ENCODE results near the gene LRP5. TPM values are rescaled to one million over a fixed set of nuclear protein-coding genes. Genes with fewer than 3 reads are reported as not detected.
"Not testable (repeated sequence)": the region's sequence is repeated elsewhere in the genome, so short reads cannot be mapped to it uniquely, and the experiment has no call there.

LRP5 gene
- polyA plus RNA-seq, 3 donors from 2014 or later, result 0.03 to 1.2 (median 0.66) TPM

- no peak for DNase-seq
- no peak overlapping the region for H3K4me3 Mint-ChIP-seq
- no peaks in the 10 kb centered on the region for H3K36me3 Mint-ChIP-seq
- no peaks in the 10 kb centered on the region for H3K9me3 Mint-ChIP-seq
- H3K4me1 Mint-ChIP-seq, result peaks cover 1 to 4% of the 10 kb centered on the region in 2 donors
- peaks cover 2 to 4% (median 2%) of the 10 kb centered on the region in 3 donors for H3K27me3 Mint-ChIP-seq (ENCODE audit: low read depth in 3 of 3)
- no peak overlapping the region for H3K27ac Mint-ChIP-seq
Measured at GRCh38 chr11:68454767-68455166, 142.4 kb downstream of the LRP5 start.

- Mint-ChIP-seq H3K4me1 (peaks cover 5 to 7% of the 10 kb centered on the region in 2 donors), H3K27me3 (ENCODE audit: low read depth in 3 of 3) (peaks cover 2 to 11% (median 9%) of the 10 kb centered on the region in 3 donors), H3K4me3 (no peak overlapping the region), H3K36me3 (no peaks in the 10 kb centered on the region), H3K9me3 (no peaks in the 10 kb centered on the region), H3K27ac (no peak overlapping the region)
- no peak for DNase-seq
Measured at GRCh38 chr11:68455485-68455884, 143.1 kb downstream of the LRP5 start.

DNA sequence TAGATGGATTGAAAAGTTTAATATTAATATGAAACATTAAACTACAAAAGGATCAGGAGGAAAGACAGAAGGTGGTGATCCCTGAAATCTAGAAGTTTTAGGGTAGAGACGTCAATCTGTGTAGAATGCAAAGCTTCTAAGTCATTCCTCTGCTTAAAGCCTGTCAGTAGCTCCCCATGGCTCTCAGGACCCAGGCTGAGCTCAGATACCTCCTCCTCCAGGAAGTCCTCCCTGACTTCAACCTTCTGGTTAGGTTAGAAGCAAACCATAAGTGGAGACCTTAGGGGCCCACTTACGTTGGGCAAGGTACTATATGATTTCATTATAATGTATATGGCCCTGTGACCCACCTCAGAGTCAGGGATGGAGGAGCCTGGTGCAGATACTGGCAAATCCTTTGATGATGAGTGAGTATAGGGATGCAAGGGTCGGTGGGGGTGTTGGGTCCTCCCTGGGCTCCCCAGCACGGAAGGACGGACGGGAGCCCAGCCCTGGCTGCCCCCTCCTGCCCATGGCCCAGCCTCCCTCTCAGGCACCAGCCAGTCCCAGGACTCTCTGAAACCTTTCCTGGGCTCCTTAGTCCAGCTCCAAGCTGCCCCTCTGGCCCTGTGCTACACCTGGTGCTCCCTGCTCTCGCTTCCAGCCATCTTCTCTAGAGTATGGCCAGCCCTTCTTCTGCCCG is 145.0 kb downstream of the LRP5 start:
- peaks cover 16 to 17% of the 10 kb centered on the region in 2 donors for H3K4me1 Mint-ChIP-seq
- H3K27me3 Mint-ChIP-seq (ENCODE audit: low read depth in 3 of 3), result peaks cover 2 to 16% (median 11%) of the 10 kb centered on the region in 3 donors
- H3K4me3 Mint-ChIP-seq, result peak overlapping the region in 1 of 5 donors; percentile 46
- H3K36me3 Mint-ChIP-seq, result no peaks in the 10 kb centered on the region
- DNase-seq, result no peak
- no peak overlapping the region for H3K27ac Mint-ChIP-seq
- H3K9me3 Mint-ChIP-seq, result no peaks in the 10 kb centered on the region

DNA sequence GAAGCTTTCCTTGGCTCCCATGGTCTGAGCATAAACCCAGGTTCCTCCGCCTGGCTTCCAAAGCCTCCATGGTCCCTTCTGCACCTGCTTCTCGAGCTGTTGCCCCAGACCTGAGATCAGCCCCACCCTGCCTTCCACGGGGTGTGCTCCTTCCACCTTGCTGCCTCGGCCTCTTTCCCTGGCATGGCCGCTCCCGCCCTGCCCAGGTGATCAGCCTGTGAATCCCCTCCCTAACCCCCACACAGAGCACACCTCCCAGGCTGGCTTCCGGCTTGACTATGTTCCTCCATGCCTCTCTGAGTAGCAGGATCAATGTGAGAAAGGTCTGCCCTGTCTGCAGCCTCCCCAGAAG is 145.5 kb downstream of the LRP5 start:
- Mint-ChIP-seq H3K4me3 (peak overlapping the region in 3 of 5 donors; percentile 45 to 47 (median 46)), H3K36me3 (no peaks in the 10 kb centered on the region), H3K9me3 (no peaks in the 10 kb centered on the region), H3K27ac (peak overlapping the region in 2 of 6 donors; percentile 27 to 28), H3K27me3 (ENCODE audit: low read depth in 3 of 3) (peaks cover 2 to 16% (median 11%) of the 10 kb centered on the region in 3 donors), H3K4me1 (peaks cover 21 to 22% of the 10 kb centered on the region in 2 donors)
- no peak for DNase-seq

- not testable (repeated sequence) for H3K36me3 Mint-ChIP-seq, DNase-seq, H3K9me3 Mint-ChIP-seq
- peaks cover 2 to 16% (median 11%) of the 10 kb centered on the region in 3 donors for H3K27me3 Mint-ChIP-seq (ENCODE audit: low read depth in 3 of 3)
- peak overlapping the region in 2 of 6 donors; percentile 27 to 58 for H3K27ac Mint-ChIP-seq
- peak overlapping the region in 4 of 5 donors; percentile 24 to 51 (median 46) for H3K4me3 Mint-ChIP-seq
- H3K4me1 Mint-ChIP-seq, result peaks cover 25 to 26% of the 10 kb centered on the region in 2 donors
Measured at GRCh38 chr11:68458340-68458739, 145.9 kb downstream of the LRP5 start.

DNA sequence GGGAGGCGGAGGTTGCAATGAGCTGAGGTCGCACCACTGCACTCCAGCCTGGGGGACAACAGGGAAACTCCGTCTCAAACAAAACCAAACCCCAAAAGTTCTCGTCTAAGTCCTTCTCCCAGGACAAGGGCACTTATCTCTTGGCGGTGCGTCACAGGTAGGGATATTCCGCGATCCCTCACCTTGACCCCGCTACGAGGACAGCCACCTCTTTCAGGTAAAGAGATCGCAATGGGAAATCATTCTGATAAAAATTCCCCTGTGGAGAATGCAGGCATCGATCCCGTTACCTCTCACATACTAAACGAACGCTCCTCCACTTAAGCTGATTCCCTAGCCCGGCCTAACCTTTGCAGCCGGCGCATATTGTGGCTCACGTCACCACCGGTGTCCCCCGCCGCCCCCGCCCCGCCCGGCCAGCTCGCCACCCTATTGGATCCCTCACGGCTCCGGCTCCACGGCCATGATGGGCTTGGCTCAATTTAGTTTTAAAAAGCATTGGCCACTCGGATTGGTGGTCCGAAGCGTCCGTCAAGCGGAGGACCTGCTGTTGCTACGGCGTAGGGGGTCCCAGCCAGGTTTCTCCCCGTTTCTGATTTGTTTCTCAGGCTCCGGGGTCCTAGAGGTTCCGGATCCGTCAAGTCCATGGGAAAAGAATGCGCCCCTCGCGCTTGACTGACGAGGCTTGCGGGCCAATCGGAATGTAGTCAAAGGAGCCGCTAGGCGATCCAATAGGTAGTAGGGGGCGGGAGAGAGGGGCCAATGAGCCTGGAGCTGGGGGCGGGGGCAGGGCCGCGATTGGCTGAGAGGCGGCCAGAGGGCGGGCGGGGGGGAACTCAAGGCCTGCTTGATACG is 147.7 kb downstream of the LRP5 start:
- Mint-ChIP-seq H3K27me3 (ENCODE audit: low read depth in 3 of 3) (peaks cover 2 to 15% (median 11%) of the 10 kb centered on the region in 3 donors), H3K36me3 (no peaks in the 10 kb centered on the region), H3K4me3 (peak overlapping the region; percentile 91 to 98 (median 92)), H3K4me1 (peaks cover 41 to 44% of the 10 kb centered on the region in 2 donors), H3K27ac (peak overlapping the region; percentile 93 to 98 (median 95)), H3K9me3 (no peaks in the 10 kb centered on the region)
- DNase-seq, result peak; percentile 93 to 96 (median 95)

- peaks cover 50 to 52% of the 10 kb centered on the region in 2 donors for H3K4me1 Mint-ChIP-seq
- H3K27ac Mint-ChIP-seq, result peak within 1 kb of the TSS; percentile 93 to 98 (median 95)
- peak in 2 of 3 donors; percentile 15 to 16 for DNase-seq
Measured at GRCh38 chr11:68460741-68461574, 148.6 kb downstream of the LRP5 start, which contains the start of gene PPP6R3. TSS of gene PPP6R3 (plus strand) at chr11:68460752. CDS start at chr11:68537665, 76,913 bp downstream.

GRCh38 chr11:68461575-68461917 is 149.2 kb downstream of the LRP5 start:
- no peaks in the 10 kb centered on the region for H3K36me3 Mint-ChIP-seq
- H3K4me1 Mint-ChIP-seq, result peaks cover 52 to 56% of the 10 kb centered on the region in 2 donors
- peak overlapping the region; percentile 85 to 95 (median 92) for H3K27ac Mint-ChIP-seq
- DNase-seq, result no peak
- H3K27me3 Mint-ChIP-seq (ENCODE audit: low read depth in 3 of 3), result peaks cover 0 to 15% (median 11%) of the 10 kb centered on the region in 3 donors
- no peaks in the 10 kb centered on the region for H3K9me3 Mint-ChIP-seq
- H3K4me3 Mint-ChIP-seq, result peak overlapping the region; percentile 78 to 97 (median 84)

More at GRCh38 chr11:68460741-68461574, 148.6 kb downstream of the LRP5 start, which contains the start of gene PPP6R3:
- Mint-ChIP-seq H3K36me3 (no peaks in the 10 kb centered on the region), H3K9me3 (no peaks in the 10 kb centered on the region), H3K27me3 (ENCODE audit: low read depth in 3 of 3) (peaks cover 0 to 15% (median 11%) of the 10 kb centered on the region in 3 donors), H3K4me3 (peak within 1 kb of the TSS; percentile 91 to 98 (median 92))

- Mint-ChIP-seq H3K27ac (peak overlapping the region in 5 of 6 donors; percentile 25 to 81 (median 69)), H3K27me3 (ENCODE audit: low read depth in 3 of 3) (peaks cover 0 to 15% (median 11%) of the 10 kb centered on the region in 3 donors), H3K4me1 (peaks cover 71 to 74% of the 10 kb centered on the region in 2 donors), H3K36me3 (no peaks in the 10 kb centered on the region), H3K9me3 (no peaks in the 10 kb centered on the region), H3K4me3 (peak overlapping the region; percentile 44 to 80 (median 56))
- DNase-seq, result no peak
Measured at GRCh38 chr11:68463714-68464113, 151.3 kb downstream of the LRP5 start.

DNA sequence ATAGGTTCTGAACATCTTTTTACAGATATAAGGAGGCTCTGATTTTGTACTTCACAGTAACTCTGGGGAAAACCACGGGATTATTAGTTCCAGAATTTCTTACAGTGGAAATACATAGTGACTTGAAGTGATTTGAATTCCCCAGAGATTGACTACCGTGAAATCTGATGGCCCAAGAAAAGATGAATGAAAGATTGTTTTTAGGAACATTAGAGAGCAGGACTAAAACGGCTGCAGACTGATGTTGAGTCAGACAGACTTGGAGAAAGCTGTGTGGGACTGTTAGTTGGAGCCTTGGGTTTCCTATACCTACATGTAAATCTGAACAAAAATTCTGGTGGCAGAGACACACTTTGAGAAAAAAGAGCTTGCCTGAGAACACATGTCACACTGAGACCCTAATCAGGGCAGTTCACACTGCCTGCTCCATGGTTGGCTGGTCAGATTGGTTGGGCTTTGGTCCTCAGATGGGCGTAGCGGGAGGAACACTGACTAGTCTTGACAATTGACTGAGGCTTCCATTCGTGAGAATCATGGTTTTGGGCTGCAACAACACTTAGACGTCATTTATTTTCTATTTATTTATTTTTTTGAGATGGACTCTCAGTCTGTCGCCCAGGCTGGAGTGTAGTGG is 154.9 kb downstream of the LRP5 start:
- no peak for DNase-seq
- Mint-ChIP-seq H3K4me3 (peak overlapping the region in 4 of 5 donors; percentile 40 to 77 (median 49)), H3K9me3 (no peaks in the 10 kb centered on the region), H3K27ac (peak overlapping the region in 5 of 6 donors; percentile 38 to 90 (median 79)), H3K27me3 (ENCODE audit: low read depth in 3 of 3) (peaks cover 2 to 6% (median 2%) of the 10 kb centered on the region in 3 donors), H3K4me1 (peaks cover 90 to 95% of the 10 kb centered on the region in 2 donors), H3K36me3 (no peaks in the 10 kb centered on the region)

GRCh38 chr11:68468217-68468828 is 155.9 kb downstream of the LRP5 start:
- Mint-ChIP-seq H3K4me3 (peak overlapping the region; percentile 69 to 86 (median 78)), H3K27ac (peak overlapping the region; percentile 48 to 84 (median 80)), H3K36me3 (no peaks in the 10 kb centered on the region), H3K4me1 (peaks cover 91 to 95% of the 10 kb centered on the region in 2 donors), H3K27me3 (ENCODE audit: low read depth in 3 of 3) (peaks cover 2 to 6% (median 2%) of the 10 kb centered on the region in 3 donors), H3K9me3 (no peaks in the 10 kb centered on the region)
- peak; percentile 19 to 35 (median 32) for DNase-seq

DNA sequence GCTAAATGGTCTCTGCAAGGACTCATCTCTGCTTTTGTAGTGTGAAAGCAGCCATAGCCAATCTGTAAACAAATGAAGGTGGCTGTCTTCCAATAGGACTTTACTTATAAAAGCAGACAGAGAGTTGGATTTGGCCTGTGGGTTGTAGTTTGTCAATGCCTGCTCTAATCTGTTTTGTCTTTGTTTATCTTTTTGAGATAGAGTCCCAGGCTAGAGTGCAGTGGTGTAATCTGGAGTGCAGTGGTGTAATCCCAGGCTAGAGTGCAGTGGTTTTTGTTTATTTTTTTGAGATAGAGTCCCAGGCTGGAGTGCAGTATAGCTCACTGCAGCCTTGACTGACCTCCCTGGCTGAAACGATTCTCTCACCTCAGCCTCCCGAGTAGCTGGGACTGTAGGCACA is 156.7 kb downstream of the LRP5 start:
- H3K4me3 Mint-ChIP-seq, result peak overlapping the region; percentile 69 to 86 (median 73)
- peaks cover 2 to 6% (median 2%) of the 10 kb centered on the region in 3 donors for H3K27me3 Mint-ChIP-seq (ENCODE audit: low read depth in 3 of 3)
- H3K27ac Mint-ChIP-seq, result peak overlapping the region in 4 of 6 donors; percentile 31 to 76 (median 56)
- H3K9me3 Mint-ChIP-seq, result no peaks in the 10 kb centered on the region
- no peak for DNase-seq
- H3K36me3 Mint-ChIP-seq, result no peaks in the 10 kb centered on the region
- peaks cover 89 to 95% of the 10 kb centered on the region in 2 donors for H3K4me1 Mint-ChIP-seq

Data from immature natural killer cell (primary cell).